ENCODE data around the gene SLX4IP. TPM values are rescaled to one million over a fixed set of nuclear protein-coding genes. Genes with fewer than 3 reads are reported as not detected.

The SLX4IP gene
- total RNA-seq, 2 donors from 2014 or later = 3.8 to 9.1 TPM

GRCh38 chr20:10641893-10642292 lies 206.8 kb downstream of the SLX4IP start:
- Mint-ChIP-seq H3K9me3 (no peaks in the 10 kb centered on the region), H3K36me3 (no peaks in the 10 kb centered on the region), H3K27ac (no peak overlapping the region)
- DNase-seq (ENCODE audit: low spot score in 2 of 2) (no peak), ATAC-seq (no peak)

GRCh38 chr20:10642856-10643559 lies 207.9 kb downstream of the SLX4IP start:
- Mint-ChIP-seq H3K36me3 (no peaks in the 10 kb centered on the region), H3K27ac (no peak overlapping the region), H3K9me3 (no peaks in the 10 kb centered on the region)
- ATAC-seq = no peak
- DNase-seq (ENCODE audit: low spot score in 2 of 2) = no peak

GRCh38 chr20:10643560-10643873 lies 208.4 kb downstream of the SLX4IP start:
- ATAC-seq (no peak), DNase-seq (ENCODE audit: low spot score in 2 of 2) (no peak)
- Mint-ChIP-seq H3K27ac (no peak overlapping the region), H3K36me3 (no peaks in the 10 kb centered on the region), H3K9me3 (no peaks in the 10 kb centered on the region)

GRCh38 chr20:10644458-10645204 lies 209.5 kb downstream of the SLX4IP start:
- H3K27ac Mint-ChIP-seq = no peak overlapping the region
- no peak for DNase-seq (ENCODE audit: low spot score in 2 of 2)
- H3K36me3 Mint-ChIP-seq = no peaks in the 10 kb centered on the region
- no peaks in the 10 kb centered on the region for H3K9me3 Mint-ChIP-seq
- no peak for ATAC-seq

GRCh38 chr20:10645205-10645570 lies 210.1 kb downstream of the SLX4IP start:
- ATAC-seq (no peak), DNase-seq (ENCODE audit: low spot score in 2 of 2) (no peak)
- no peaks in the 10 kb centered on the region for H3K9me3 Mint-ChIP-seq
- H3K36me3 Mint-ChIP-seq = no peaks in the 10 kb centered on the region
- no peak overlapping the region for H3K27ac Mint-ChIP-seq

- DNase-seq (ENCODE audit: low spot score in 2 of 2) = no peak
- no peak for ATAC-seq
- Mint-ChIP-seq H3K27ac (no peak overlapping the region), H3K9me3 (no peaks in the 10 kb centered on the region), H3K36me3 (no peaks in the 10 kb centered on the region)
These were observed 210.9 kb downstream of the SLX4IP start for GRCh38 chr20:10646006-10646405.

- H3K9me3 Mint-ChIP-seq = no peaks in the 10 kb centered on the region
- DNase-seq (ENCODE audit: low spot score in 2 of 2) (no peak), ATAC-seq (no peak)
- no peaks in the 10 kb centered on the region for H3K36me3 Mint-ChIP-seq
- no peak overlapping the region for H3K27ac Mint-ChIP-seq
These were observed 211.8 kb downstream of the SLX4IP start for GRCh38 chr20:10646886-10647420.

GRCh38 chr20:10647471-10647870 lies 212.4 kb downstream of the SLX4IP start:
- no peaks in the 10 kb centered on the region for H3K36me3 Mint-ChIP-seq
- DNase-seq (ENCODE audit: low spot score in 2 of 2) = no peak
- no peak overlapping the region for H3K27ac Mint-ChIP-seq
- no peak for ATAC-seq
- no peaks in the 10 kb centered on the region for H3K9me3 Mint-ChIP-seq

GRCh38 chr20:10647909-10648308 lies 212.8 kb downstream of the SLX4IP start:
- H3K36me3 Mint-ChIP-seq = no peaks in the 10 kb centered on the region
- no peak for DNase-seq (ENCODE audit: low spot score in 2 of 2)
- no peaks in the 10 kb centered on the region for H3K9me3 Mint-ChIP-seq
- H3K27ac Mint-ChIP-seq = no peak overlapping the region
- no peak for ATAC-seq

GRCh38 chr20:10648651-10649050 lies 213.5 kb downstream of the SLX4IP start:
- H3K36me3 Mint-ChIP-seq = no peaks in the 10 kb centered on the region
- ATAC-seq (no peak), DNase-seq (ENCODE audit: low spot score in 2 of 2) (no peak)
- no peak overlapping the region for H3K27ac Mint-ChIP-seq
- H3K9me3 Mint-ChIP-seq = no peaks in the 10 kb centered on the region

GRCh38 chr20:10649080-10649796 lies 214.1 kb downstream of the SLX4IP start:
- ATAC-seq (no peak), DNase-seq (ENCODE audit: low spot score in 2 of 2) (no peak)
- H3K9me3 Mint-ChIP-seq = no peaks in the 10 kb centered on the region
- H3K36me3 Mint-ChIP-seq = no peaks in the 10 kb centered on the region
- H3K27ac Mint-ChIP-seq = no peak overlapping the region

GRCh38 chr20:10649797-10650160 lies 214.7 kb downstream of the SLX4IP start:
- no peaks in the 10 kb centered on the region for H3K36me3 Mint-ChIP-seq
- no peak overlapping the region for H3K27ac Mint-ChIP-seq
- no peak for ATAC-seq
- no peak for DNase-seq (ENCODE audit: low spot score in 2 of 2)
- H3K9me3 Mint-ChIP-seq = no peaks in the 10 kb centered on the region

GRCh38 chr20:10651227-10651990 lies 216.3 kb downstream of the SLX4IP start:
- DNase-seq (ENCODE audit: low spot score in 2 of 2) = no peak
- H3K9me3 Mint-ChIP-seq = no peaks in the 10 kb centered on the region
- no peak overlapping the region for H3K27ac Mint-ChIP-seq
- ATAC-seq = no peak
- no peaks in the 10 kb centered on the region for H3K36me3 Mint-ChIP-seq

GRCh38 chr20:10652185-10652584 lies 217.1 kb downstream of the SLX4IP start:
- Mint-ChIP-seq H3K36me3 (no peaks in the 10 kb centered on the region), H3K9me3 (no peaks in the 10 kb centered on the region), H3K27ac (no peak overlapping the region)
- DNase-seq (ENCODE audit: low spot score in 2 of 2) = no peak
- no peak for ATAC-seq

- Mint-ChIP-seq H3K27ac (no peak overlapping the region), H3K9me3 (no peaks in the 10 kb centered on the region), H3K36me3 (no peaks in the 10 kb centered on the region)
- no peak for DNase-seq (ENCODE audit: low spot score in 2 of 2)
- no peak for ATAC-seq
These were observed 217.7 kb downstream of the SLX4IP start for GRCh38 chr20:10652660-10653261.

- H3K36me3 Mint-ChIP-seq = no peaks in the 10 kb centered on the region
- DNase-seq (ENCODE audit: low spot score in 2 of 2) = no peak
- no peak overlapping the region for H3K27ac Mint-ChIP-seq
- ATAC-seq = peak in 1 of 2 donors; percentile 38
- no peaks in the 10 kb centered on the region for H3K9me3 Mint-ChIP-seq
These were observed 218.6 kb downstream of the SLX4IP start for GRCh38 chr20:10653599-10654249.
